Muscle of arm (tissue), 14 donors: ENCODE results near the gene MAP3K6. TPM values are rescaled to one million over a fixed set of nuclear protein-coding genes. Genes with fewer than 3 reads are reported as not detected.
"Not testable (repeated sequence)": the region's sequence is repeated elsewhere in the genome, so short reads cannot be mapped to it uniquely, and the experiment has no call there.

ENCODE experiments used
- DNase-seq: peaks from one replicate; pipeline ENCODE4 v3.0.0-alpha.2; 2013
- long read RNA-seq, 11 donors: transcript quantifications; one replicate each; lab custom pipeline, GENCODE V29; 2026
- polyA plus RNA-seq, 12 donors: library from polyadenylated mRNA; unstranded; fragments of 120-200 nt; gene quantifications; one replicate each; pipeline ENCODE4 v1.2.1, GENCODE V29; 2013; ENCODE audit not compliant: insufficient read length in 12 of 12

Gene MAP3K6, protein sequence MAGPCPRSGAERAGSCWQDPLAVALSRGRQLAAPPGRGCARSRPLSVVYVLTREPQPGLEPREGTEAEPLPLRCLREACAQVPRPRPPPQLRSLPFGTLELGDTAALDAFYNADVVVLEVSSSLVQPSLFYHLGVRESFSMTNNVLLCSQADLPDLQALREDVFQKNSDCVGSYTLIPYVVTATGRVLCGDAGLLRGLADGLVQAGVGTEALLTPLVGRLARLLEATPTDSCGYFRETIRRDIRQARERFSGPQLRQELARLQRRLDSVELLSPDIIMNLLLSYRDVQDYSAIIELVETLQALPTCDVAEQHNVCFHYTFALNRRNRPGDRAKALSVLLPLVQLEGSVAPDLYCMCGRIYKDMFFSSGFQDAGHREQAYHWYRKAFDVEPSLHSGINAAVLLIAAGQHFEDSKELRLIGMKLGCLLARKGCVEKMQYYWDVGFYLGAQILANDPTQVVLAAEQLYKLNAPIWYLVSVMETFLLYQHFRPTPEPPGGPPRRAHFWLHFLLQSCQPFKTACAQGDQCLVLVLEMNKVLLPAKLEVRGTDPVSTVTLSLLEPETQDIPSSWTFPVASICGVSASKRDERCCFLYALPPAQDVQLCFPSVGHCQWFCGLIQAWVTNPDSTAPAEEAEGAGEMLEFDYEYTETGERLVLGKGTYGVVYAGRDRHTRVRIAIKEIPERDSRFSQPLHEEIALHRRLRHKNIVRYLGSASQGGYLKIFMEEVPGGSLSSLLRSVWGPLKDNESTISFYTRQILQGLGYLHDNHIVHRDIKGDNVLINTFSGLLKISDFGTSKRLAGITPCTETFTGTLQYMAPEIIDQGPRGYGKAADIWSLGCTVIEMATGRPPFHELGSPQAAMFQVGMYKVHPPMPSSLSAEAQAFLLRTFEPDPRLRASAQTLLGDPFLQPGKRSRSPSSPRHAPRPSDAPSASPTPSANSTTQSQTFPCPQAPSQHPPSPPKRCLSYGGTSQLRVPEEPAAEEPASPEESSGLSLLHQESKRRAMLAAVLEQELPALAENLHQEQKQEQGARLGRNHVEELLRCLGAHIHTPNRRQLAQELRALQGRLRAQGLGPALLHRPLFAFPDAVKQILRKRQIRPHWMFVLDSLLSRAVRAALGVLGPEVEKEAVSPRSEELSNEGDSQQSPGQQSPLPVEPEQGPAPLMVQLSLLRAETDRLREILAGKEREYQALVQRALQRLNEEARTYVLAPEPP (N-terminal part only)
- polyA plus RNA-seq: 10 to 100 TPM in 5 of 12 donors, 1 to 10 TPM in 6, not detected in 1; 6.4 to 24.0 (median 9.9) TPM
- long read RNA-seq, donor 1, full-length matches to known transcripts: 1 of 1 reads
- long read RNA-seq, donor 1, partial matches to known transcripts: 0 of 1 reads
- long read RNA-seq, donor 1, other reads (novel, unspliced or antisense): 0 of 1 reads
- long read RNA-seq, donor 2: 0 reads
- long read RNA-seq, donor 3: 0 reads
- long read RNA-seq, donor 4, partial matches to known transcripts: 0 of 2 reads
- long read RNA-seq, donor 4, other reads (novel, unspliced or antisense): 0 of 2 reads
- long read RNA-seq, donor 5: 0 reads
- long read RNA-seq, donor 6, partial matches to known transcripts: 0 of 1 reads
- long read RNA-seq, donor 6, other reads (novel, unspliced or antisense): 0 of 1 reads
- long read RNA-seq, donor 7: 0 reads
- long read RNA-seq, donor 8: 0 reads
- long read RNA-seq, donor 9: 0 reads
- long read RNA-seq, donor 10: 0 reads
- long read RNA-seq, donor 11, partial matches to known transcripts: 0 of 1 reads
- long read RNA-seq, donor 11, other reads (novel, unspliced or antisense): 0 of 1 reads

DNA sequence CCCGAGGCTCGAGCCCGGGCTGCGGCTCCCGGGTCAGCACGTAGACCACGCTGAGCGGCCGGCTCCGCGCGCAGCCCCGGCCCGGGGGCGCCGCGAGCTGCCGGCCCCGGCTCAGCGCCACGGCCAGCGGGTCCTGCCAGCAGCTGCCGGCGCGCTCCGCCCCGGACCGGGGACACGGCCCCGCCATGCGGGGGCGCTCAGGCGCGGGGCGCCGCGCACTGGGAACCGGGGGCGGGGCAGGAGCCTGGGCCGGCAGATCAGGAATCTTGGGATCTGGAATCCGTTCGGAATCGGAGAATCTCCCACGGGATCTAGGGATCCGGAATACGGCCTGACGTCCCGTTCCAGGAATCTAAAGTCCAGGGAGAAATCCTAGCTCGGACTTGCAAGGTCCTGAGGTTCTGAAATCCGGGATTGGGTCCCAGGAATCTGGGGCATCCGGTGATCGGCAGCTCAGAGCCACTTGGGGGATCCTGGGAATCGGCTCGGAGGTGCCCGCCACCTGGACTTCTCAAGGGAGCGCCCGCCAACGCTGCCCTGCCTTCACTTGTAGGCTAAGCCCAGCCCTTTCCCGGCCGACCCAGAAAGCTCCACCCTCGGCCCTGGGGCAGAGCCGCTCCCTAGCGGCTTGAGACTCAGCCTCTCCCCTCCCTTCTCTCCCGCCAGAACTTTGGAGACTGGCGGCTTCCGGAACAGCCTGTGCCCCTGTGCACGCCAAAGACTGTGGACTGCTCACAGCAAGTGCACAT, at the start of gene MAP3K6:
Gene MAP3K6 (minus strand): TSS at position 551 of the 749 bp plus-strand sequence. CDS start 364 bp downstream, at position 187.
- DNase-seq: peak; percentile 62

DNA sequence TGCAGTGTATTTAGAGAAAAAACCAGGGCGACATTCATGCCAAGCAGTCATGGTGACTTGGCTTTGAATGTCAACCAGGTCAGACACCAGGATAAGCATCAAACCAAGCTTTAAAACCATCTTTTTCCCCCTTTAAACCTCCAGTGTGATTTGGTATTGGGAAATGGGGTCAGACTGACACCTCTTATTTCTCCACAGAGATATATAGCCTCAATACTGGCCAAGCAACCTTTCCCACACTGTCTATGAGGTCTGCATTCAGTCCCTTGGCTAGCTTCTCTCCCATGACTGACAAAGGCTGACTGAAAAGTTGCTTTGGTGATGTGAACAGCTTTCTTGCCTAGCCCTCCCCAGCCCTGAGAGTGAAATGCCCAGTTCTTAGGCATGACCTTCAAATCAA, 47.3 kb upstream of the MAP3K6 start:
- DNase-seq: no peak

DNA sequence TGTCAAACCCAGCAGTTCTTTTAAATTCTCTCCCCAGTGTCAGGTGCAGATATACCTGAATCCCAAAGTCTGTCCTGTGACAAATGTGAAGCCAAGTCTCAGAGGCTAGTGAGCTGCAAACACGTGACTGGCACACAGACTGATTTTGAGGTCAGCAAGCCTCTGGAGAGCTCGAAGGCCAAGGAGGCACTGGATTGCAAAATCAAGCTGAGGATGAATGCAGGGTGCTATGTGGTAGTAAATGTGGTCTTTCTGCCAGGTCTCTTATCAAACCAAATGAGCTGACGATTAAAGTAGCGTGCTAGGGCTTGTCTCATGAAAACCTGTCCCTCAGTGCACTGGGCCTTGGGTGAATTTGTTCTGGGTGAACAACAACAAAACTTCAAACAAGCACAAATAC, 46.2 kb upstream of the MAP3K6 start:
- no peak for DNase-seq

DNA sequence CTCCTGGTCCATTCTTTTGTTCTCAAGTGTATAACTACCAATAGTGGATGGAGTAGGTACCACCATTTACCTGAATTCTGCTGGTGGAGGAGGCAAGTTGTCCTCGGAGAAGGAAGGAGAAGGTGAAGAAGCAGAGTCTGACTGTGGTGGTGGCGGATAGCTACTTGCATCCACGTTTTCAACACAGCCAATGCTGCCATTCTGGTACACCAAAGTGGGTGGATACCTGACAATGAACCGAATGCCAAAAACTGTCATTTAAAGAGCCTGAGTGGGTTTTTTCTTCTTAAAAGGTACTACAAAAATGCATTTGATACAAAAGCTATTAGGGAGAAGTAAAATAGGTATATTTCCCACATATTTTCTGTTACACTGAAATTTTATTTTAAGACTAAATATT, 45.7 kb upstream of the MAP3K6 start:
- no peak for DNase-seq

- DNase-seq: no peak
These were observed 43.9 kb upstream of the MAP3K6 start for GRCh38 chr1:27410709-27411108.

- no peak for DNase-seq
These were observed 42.9 kb upstream of the MAP3K6 start for GRCh38 chr1:27409669-27410068.

- DNase-seq: no peak
These were observed 41.4 kb upstream of the MAP3K6 start for GRCh38 chr1:27408151-27408550.

GRCh38 chr1:27406791-27407190, 40.0 kb upstream of the MAP3K6 start:
- DNase-seq: not testable (repeated sequence)

- no peak for DNase-seq
These were observed 39.6 kb upstream of the MAP3K6 start for GRCh38 chr1:27406362-27406680.

DNA sequence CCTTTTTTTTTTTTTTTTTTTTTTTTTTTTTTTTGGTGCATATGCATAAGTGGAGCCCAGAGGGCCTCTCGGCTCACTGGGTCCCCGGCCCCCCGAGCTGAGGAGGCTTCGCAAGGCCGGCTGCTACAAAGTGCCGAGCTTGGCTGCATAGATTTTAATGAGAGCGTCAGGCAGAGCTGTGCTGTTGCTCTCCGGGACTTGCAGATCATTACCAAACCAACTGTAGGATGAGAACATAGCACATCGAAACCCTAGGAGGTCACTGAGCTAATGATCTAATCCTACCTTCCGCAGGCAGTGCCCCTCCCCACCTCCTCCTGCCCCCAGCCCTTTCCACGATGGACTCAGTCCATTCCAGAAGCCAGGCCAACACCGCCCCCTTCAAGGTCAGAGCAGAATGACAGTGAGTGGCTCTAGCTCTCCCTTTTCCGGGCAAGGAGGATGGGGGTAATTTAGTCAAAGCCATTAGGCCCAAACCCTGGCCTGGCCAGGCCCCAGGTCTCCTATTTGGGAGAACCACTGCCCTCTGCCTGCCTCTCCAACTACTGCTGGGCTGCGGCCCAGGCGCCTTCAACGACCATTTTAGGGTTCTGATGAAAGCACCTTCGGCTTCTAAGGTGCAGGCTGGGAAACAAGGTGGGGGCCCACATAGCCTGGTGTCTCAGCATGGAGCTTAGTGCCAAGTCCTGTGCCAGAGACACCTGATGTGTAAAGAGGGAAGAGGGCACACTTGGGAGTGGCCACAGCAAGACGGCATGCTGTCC, 39.0 kb upstream of the MAP3K6 start:
- DNase-seq: not testable (repeated sequence)

DNA sequence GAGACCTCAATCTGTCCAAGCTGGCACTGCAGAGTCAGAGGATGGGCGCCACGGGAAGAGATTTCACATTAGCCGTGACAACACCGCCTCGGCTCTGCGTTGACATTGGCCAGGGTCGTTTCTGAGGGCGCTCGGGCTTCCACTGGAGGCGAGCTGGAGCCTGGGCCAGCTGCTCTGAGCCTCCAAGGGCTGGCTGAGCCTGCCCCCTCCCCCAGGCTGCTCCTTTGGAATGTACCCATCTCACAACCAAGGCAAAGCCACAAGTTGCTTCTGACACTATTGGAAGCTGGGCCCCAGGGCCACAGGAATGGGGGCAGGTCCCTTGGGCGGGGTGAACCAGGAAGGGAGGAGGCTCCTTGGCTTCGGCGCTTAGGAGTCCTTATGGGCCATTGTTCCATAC, 38.3 kb upstream of the MAP3K6 start:
- DNase-seq: no peak

GRCh38 chr1:27403931-27404330, 37.2 kb upstream of the MAP3K6 start:
- DNase-seq: no peak

- peak; percentile 73 for DNase-seq
These were observed 36.4 kb upstream of the MAP3K6 start for GRCh38 chr1:27403065-27403726.

DNA sequence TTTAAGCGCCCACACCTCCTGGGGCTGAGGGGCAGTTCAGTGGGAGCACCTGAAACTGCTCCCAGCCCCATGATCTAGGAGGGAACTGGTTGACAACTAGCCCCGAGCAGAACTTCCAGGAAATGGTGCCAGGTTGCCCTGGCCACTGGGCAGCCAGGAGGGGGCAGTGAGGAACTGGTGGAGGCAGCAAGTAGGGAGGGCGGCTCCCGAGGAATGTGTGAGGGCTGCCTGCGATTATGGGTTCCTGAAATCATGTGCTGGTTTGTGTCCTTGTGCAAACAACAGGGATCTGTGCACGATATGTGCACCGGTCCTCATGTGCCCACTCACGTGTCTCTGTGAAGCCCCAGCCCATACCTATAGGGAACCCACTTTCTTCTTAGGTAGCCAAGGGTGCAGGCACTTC, 35.6 kb upstream of the MAP3K6 start:
- peak; percentile 50 for DNase-seq

DNA sequence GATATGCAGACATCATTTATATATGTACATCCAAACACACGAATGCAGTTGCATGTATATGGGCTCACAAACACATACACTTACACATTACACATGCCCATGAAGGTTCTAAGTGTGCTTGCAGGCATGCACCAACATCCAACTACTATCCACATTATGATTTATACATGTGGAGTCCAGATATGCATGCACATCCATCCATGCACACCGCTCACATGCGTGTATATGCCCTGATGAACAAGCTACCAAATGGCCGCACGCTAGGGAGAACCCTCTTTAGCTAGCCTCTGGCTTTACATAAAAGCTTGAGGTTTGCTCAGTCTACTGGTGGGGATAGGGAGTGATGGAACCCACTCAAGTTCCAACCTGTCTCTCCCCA, 34.2 kb upstream of the MAP3K6 start:
- no peak for DNase-seq

DNA sequence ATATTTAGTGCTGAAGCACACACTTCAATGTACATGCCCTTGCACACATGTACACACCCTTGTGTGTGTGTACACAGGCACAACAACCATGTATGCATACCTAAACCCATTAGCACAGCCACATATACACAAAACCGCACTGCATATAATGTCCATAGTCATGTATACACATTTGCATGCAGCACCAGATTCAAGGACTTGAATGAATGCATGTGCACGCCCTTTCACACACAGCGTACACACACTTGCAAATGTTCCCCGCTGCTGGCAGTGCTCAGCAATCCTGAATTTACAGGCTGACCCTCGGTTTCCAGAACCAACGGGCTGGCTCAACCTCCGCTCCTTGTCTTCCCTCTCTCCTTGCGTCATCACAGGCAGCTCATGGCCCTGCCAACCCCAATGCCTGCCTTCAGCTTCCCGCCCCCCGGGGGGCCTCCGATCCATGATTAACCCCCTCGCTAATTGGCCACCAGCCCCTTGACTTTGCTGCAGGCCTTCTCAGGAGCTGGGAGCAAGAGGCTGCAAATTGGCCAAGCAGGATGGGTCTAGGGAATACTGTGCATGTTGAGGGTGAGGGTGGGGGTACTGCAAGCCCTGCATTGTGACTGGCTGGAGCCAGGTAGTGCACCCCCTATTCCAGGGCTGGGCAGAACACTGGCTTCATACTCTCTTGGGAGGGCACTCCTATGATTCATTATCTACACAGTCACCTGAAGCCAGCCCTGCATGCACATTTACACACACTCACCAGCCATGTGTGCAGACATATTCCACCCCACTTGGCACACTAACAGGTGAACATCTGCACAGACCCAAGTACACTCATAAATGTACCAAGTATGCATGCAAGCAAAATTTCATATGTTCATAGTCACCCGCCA, 33.6 kb upstream of the MAP3K6 start:
- no peak for DNase-seq

DNA sequence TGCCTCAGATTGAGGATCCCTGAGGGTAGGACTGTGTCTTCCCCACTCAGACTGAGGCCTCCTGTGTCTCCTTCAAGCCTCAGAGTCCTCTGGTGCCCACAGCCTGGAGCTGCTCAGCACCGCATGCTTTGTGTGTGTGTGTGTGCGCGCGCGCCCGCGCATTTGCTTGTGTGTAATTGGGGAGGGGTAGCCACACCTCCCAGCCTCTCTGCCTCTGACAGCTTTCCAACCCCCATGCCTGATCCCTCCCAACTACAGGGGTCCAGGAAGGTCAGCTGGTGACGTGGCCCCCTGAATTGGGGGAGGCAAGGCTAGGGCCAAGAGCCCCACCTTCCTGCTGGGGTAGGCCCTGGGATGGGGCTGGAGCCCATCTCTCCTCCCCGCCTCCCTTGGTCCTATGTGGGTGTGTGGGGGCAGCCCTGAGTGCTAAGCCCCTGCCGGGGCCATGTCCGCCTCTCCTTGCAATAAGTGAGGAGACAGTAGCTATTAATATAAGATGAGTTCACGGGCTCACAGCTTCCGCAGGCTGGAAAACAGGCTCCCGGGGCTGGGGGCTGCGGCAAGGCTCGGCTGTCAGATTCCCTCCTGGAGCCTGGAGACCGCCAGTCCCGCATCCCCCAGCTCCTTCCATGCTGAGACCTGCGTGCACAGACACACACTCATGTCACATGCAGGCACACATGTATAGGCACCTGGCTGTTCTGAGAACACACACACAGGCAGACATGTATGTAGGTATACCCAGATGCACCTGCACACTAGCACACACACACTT, 32.7 kb upstream of the MAP3K6 start:
- no peak for DNase-seq
